IgD-negative memory B cell (primary cell): ENCODE data around the gene BMP10. TPM values are rescaled to one million over a fixed set of nuclear protein-coding genes. Genes with fewer than 3 reads are reported as not detected.
A peak's percentile ranks its signal among the peaks of the same experiment; 100 is the strongest.

ENCODE experiments used
- H3K27ac Mint-ChIP-seq, 3 donors: one replicate each; pipeline ENCODE4 v1.8.0; 2020 to 2022; ENCODE audit warnings: mild to moderate bottlenecking in 3 of 3, mixed read lengths in 3 of 3, moderate library complexity in 1 of 3
- H3K27me3 Mint-ChIP-seq: one replicate; pipeline ENCODE4 v1.8.0; 2021; ENCODE audit warnings: mixed read lengths
- H3K36me3 Mint-ChIP-seq: one replicate; pipeline ENCODE4 v1.8.0; 2020; ENCODE audit warnings: mild to moderate bottlenecking, mixed read lengths
- H3K4me1 Mint-ChIP-seq, 3 donors: one replicate each; pipeline ENCODE4 v1.8.0; 2020 to 2022; ENCODE audit warnings: mixed read lengths in 3 of 3, mild to moderate bottlenecking in 1 of 3
- H3K4me3 Mint-ChIP-seq, 4 donors: one replicate each; pipeline ENCODE4 v1.8.0; 2020 to 2022; ENCODE audit warnings: mild to moderate bottlenecking in 4 of 4, mixed read lengths in 4 of 4, moderate library complexity in 3 of 4
- H3K9me3 Mint-ChIP-seq, 3 donors: one replicate each; pipeline ENCODE4 v1.8.0; 2020 to 2021; ENCODE audit warnings: mixed read lengths in 3 of 3, mild to moderate bottlenecking in 1 of 3
- polyA plus RNA-seq: library from polyadenylated mRNA; unstranded; fragments of 300-500 nt; fragmentation: Illumina TruSeq; gene quantifications from one replicate; pipeline ENCODE4 v1.2.3, GENCODE V29; 2021

Gene BMP10
- not detected for polyA plus RNA-seq

- Mint-ChIP-seq H3K4me1 (no peaks in the 10 kb centered on the region), H3K27ac (no peak within 1 kb of the TSS), H3K27me3 (peaks cover 2% of the 10 kb centered on the region), H3K36me3 (peaks cover 1% of the 10 kb centered on the region), H3K9me3 (no peaks in the 10 kb centered on the region), H3K4me3 (no peak within 1 kb of the TSS)
Measured at GRCh38 chr2:68871159-68871764, at the start of gene BMP10. Gene BMP10, minus strand, starts transcription at chr2:68871397. Its CDS starts 39 bp downstream, at chr2:68871358.

DNA sequence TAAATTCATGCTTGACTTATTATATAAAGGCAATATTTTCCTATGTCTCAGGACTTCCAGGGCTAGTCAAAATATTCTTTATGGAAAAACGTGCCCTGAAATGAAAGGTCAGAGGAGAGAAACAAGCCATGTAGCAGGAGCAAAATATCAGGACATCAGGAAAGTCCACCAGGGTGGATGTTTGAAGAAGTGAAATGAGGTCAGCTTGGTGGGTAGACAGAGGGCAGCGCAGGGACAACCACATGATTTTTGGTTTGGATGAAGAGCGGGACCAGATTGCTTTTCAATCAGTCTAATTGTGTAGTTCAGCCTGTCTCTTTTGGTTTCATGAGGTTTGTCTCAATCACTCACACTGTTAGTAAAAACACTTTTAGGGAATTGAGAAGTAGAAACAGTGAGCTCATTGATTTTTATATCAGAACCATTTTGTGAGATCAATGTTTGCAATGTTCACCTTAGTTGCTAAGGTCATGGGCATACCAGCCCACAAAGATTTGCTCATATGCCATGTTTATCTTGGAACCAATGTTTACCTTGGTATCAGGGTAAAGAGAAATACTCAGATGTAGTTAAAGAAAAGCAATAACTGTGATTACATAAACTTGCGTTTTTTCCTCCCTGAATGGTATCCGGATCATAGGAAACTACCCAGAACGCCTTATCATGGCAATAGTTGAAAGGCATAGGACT, 49.4 kb upstream of the BMP10 start:
- Mint-ChIP-seq H3K36me3 (no peaks in the 10 kb centered on the region), H3K4me3 (no peak overlapping the region), H3K27ac (no peak overlapping the region), H3K4me1 (peaks cover 0 to 2% (median 2%) of the 10 kb centered on the region in 3 donors), H3K27me3 (peaks cover 3% of the 10 kb centered on the region), H3K9me3 (no peaks in the 10 kb centered on the region)

DNA sequence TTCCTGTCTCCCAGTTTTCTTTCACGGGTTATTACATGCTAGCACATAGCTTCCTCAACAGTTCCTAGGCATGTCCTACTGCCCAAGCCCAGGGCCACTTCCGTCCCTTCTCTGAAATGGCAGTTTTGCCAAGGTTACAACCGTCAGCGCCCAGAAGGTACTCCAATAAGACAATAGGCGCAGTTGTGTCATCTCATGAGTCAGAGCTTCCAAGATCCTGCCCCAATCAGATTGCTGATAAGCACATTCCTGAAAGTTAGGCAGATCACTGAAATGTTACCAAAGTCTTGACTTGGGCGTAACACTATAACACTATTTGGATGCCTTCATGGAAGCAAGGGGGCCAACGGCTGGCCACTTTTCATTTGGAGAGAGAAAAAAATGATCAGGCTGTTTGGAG, 47.3 kb upstream of the BMP10 start:
- no peaks in the 10 kb centered on the region for H3K9me3 Mint-ChIP-seq
- H3K27me3 Mint-ChIP-seq: no peaks in the 10 kb centered on the region
- no peaks in the 10 kb centered on the region for H3K36me3 Mint-ChIP-seq
- no peak overlapping the region for H3K27ac Mint-ChIP-seq
- H3K4me1 Mint-ChIP-seq: peaks cover 0 to 1% (median 0%) of the 10 kb centered on the region in 3 donors
- H3K4me3 Mint-ChIP-seq: no peak overlapping the region

- no peaks in the 10 kb centered on the region for H3K36me3 Mint-ChIP-seq
- no peaks in the 10 kb centered on the region for H3K9me3 Mint-ChIP-seq
- no peaks in the 10 kb centered on the region for H3K27me3 Mint-ChIP-seq
- H3K4me3 Mint-ChIP-seq: no peak overlapping the region
- H3K27ac Mint-ChIP-seq: no peak overlapping the region
- no peaks in the 10 kb centered on the region for H3K4me1 Mint-ChIP-seq
Measured at GRCh38 chr2:68917034-68917718, 46.0 kb upstream of the BMP10 start.

DNA sequence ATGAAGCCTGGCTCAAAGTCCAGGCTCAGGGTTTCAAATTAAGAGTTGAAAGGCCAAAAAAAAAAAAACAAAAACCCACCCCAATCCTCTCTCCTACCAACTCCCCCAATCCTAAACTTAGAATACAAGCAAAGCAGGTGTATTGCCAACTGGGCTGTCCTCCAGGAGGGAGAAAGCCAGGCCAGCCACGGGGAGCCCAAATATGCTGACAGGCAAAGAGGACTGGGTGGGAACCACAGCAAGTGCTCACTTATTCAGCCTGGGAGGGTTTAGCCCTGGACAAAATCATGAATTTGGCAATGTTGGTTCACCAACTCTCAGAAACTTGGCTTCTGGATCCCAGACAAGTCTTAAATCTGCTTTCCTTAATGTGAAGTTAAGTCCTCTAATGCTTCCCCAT, 45.0 kb upstream of the BMP10 start:
- H3K9me3 Mint-ChIP-seq: no peaks in the 10 kb centered on the region
- no peak overlapping the region for H3K27ac Mint-ChIP-seq
- no peak overlapping the region for H3K4me3 Mint-ChIP-seq
- H3K4me1 Mint-ChIP-seq: no peaks in the 10 kb centered on the region
- H3K36me3 Mint-ChIP-seq: no peaks in the 10 kb centered on the region
- H3K27me3 Mint-ChIP-seq: no peaks in the 10 kb centered on the region

- Mint-ChIP-seq H3K4me1 (no peaks in the 10 kb centered on the region), H3K36me3 (no peaks in the 10 kb centered on the region), H3K9me3 (no peaks in the 10 kb centered on the region), H3K27ac (no peak overlapping the region), H3K4me3 (no peak overlapping the region), H3K27me3 (no peaks in the 10 kb centered on the region)
Measured at GRCh38 chr2:68915393-68915792, 44.2 kb upstream of the BMP10 start.

DNA sequence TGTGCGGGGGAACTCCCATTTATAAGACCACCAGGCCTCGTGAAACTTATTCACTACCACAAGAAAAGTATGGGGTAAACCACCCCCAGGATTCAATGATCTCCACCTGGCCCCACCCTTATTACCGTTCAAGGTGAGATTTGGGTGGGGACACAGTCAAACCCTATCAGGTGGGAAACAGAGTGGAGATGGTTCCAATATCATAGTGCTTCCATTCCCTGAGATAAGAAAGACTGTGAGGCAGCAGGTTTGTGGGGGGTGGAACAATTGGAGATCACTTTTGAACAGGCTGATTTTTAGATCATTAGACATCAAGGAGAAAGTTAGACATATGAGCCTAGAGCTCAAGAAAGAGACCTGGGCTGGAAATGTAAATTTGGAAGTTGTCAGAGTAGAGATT, 42.2 kb upstream of the BMP10 start:
- Mint-ChIP-seq H3K27ac (no peak overlapping the region), H3K36me3 (no peaks in the 10 kb centered on the region), H3K9me3 (no peaks in the 10 kb centered on the region), H3K4me1 (peaks cover 10 to 13% (median 13%) of the 10 kb centered on the region in 3 donors), H3K27me3 (no peaks in the 10 kb centered on the region), H3K4me3 (no peak overlapping the region)

- H3K4me1 Mint-ChIP-seq: peaks cover 14 to 20% (median 19%) of the 10 kb centered on the region in 3 donors
- no peaks in the 10 kb centered on the region for H3K27me3 Mint-ChIP-seq
- H3K9me3 Mint-ChIP-seq: no peaks in the 10 kb centered on the region
- no peaks in the 10 kb centered on the region for H3K36me3 Mint-ChIP-seq
- no peak overlapping the region for H3K27ac Mint-ChIP-seq
- no peak overlapping the region for H3K4me3 Mint-ChIP-seq
Measured at GRCh38 chr2:68912732-68913131, 41.5 kb upstream of the BMP10 start.

DNA sequence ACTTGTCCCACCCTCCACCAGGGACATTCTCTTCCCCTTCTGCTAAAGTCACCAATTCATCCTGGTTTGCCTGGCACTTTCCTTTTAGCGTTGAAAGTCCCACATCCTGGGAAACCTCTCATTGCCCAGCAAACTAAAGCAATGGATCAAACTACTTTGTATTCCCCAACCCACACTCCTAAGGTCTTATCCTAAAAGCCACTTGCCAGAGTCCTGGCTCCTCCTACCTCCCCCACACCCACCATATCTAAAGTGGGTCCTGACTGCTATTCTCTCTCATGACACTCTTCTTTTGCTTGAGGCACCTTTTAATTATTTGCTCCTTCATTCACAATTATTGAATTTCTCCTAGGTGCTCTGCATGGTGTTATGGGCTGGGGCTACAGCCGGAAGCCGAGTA, 40.9 kb upstream of the BMP10 start:
- no peaks in the 10 kb centered on the region for H3K27me3 Mint-ChIP-seq
- no peak overlapping the region for H3K4me3 Mint-ChIP-seq
- H3K27ac Mint-ChIP-seq: no peak overlapping the region
- no peaks in the 10 kb centered on the region for H3K9me3 Mint-ChIP-seq
- H3K36me3 Mint-ChIP-seq: no peaks in the 10 kb centered on the region
- peaks cover 14 to 23% (median 23%) of the 10 kb centered on the region in 3 donors for H3K4me1 Mint-ChIP-seq

- Mint-ChIP-seq H3K27ac (no peak overlapping the region), H3K4me3 (no peak overlapping the region), H3K36me3 (no peaks in the 10 kb centered on the region), H3K4me1 (peaks cover 14 to 25% (median 24%) of the 10 kb centered on the region in 3 donors), H3K27me3 (no peaks in the 10 kb centered on the region), H3K9me3 (no peaks in the 10 kb centered on the region)
Measured at GRCh38 chr2:68911709-68912108, 40.5 kb upstream of the BMP10 start.

GRCh38 chr2:68911246-68911645, 40.0 kb upstream of the BMP10 start:
- Mint-ChIP-seq H3K4me1 (peaks cover 14 to 26% (median 25%) of the 10 kb centered on the region in 3 donors), H3K9me3 (no peaks in the 10 kb centered on the region), H3K36me3 (no peaks in the 10 kb centered on the region), H3K27ac (no peak overlapping the region), H3K27me3 (no peaks in the 10 kb centered on the region), H3K4me3 (no peak overlapping the region)

- no peak overlapping the region for H3K4me3 Mint-ChIP-seq
- no peaks in the 10 kb centered on the region for H3K9me3 Mint-ChIP-seq
- H3K27me3 Mint-ChIP-seq: no peaks in the 10 kb centered on the region
- H3K4me1 Mint-ChIP-seq: peaks cover 14 to 28% (median 25%) of the 10 kb centered on the region in 3 donors
- peak overlapping the region; percentile 50 to 88 (median 83) for H3K27ac Mint-ChIP-seq
- no peaks in the 10 kb centered on the region for H3K36me3 Mint-ChIP-seq
Measured at GRCh38 chr2:68909793-68910674, 38.8 kb upstream of the BMP10 start.

DNA sequence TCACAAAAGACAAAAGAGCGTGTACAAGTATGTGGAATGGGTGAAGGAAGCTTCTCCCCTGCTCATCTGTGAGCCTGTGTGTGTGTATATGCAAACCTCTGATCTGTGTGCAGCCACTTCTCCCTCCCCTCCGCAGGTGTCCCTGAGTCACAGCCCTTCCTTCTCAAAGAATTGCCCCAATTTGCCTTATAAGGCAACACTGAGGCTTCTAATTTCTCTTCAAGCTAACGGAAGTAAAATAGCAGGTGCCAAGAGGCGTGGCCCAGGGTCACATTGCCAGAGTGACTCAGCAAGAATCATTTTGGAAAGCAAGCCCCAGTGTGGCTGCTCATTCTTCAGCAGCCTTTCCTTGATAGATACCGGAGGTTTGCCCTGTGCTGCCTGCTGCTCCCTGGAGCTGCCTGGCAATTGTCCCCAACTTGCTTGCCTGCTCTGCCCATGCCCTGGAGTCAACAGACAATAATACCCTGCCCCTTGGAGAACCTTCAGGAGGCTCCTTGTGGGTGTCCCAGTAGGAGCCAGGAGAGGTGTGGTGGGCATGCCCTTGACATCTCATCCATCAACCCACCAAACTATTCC, 37.3 kb upstream of the BMP10 start:
- peak overlapping the region in 3 of 4 donors; percentile 0 to 83 (median 2) for H3K4me3 Mint-ChIP-seq
- H3K27ac Mint-ChIP-seq: peak overlapping the region; percentile 36 to 97 (median 58)
- H3K27me3 Mint-ChIP-seq: no peaks in the 10 kb centered on the region
- H3K4me1 Mint-ChIP-seq: peaks cover 14 to 28% (median 25%) of the 10 kb centered on the region in 3 donors
- no peaks in the 10 kb centered on the region for H3K36me3 Mint-ChIP-seq
- H3K9me3 Mint-ChIP-seq: no peaks in the 10 kb centered on the region

DNA sequence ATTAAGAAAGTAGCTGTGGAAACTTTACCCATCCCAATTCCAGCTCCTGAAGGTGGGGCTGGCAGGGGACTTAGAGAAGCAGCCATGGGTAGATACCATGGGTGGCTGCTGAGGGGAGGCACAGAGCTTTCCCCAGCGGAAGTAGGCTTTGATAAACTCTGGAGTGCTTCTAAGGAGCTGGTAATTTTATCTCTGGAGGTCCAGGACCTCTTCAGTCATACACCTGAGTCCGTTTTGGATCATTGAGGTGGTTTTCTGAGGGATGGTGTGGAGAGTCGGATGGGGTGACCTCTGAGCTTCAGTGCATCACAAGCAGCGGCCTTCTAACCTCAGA, 36.7 kb upstream of the BMP10 start:
- no peaks in the 10 kb centered on the region for H3K9me3 Mint-ChIP-seq
- H3K4me1 Mint-ChIP-seq: peaks cover 14 to 28% (median 27%) of the 10 kb centered on the region in 3 donors
- H3K36me3 Mint-ChIP-seq: no peaks in the 10 kb centered on the region
- H3K27ac Mint-ChIP-seq: peak overlapping the region; percentile 36 to 97 (median 58)
- H3K27me3 Mint-ChIP-seq: no peaks in the 10 kb centered on the region
- H3K4me3 Mint-ChIP-seq: peak overlapping the region in 2 of 4 donors; percentile 2 to 83
